HL-60 (cell line): Measurements from ENCODE around the gene DTX2.
"Not testable (repeated sequence)": the region's sequence is repeated elsewhere in the genome, so short reads cannot be mapped to it uniquely, and the experiment has no call there.

Experiments used
- CTCF ChIP-seq: IDR thresholded peaks from one replicate; pipeline ENCODE4 v1.5.1; 2011; ENCODE audit warnings: low read length, control low read depth, inconsistent platforms; ENCODE audit not compliant: insufficient read depth
- GABPA ChIP-seq: IDR thresholded peaks from 2 replicates; pipeline ENCODE4 v1.6.1; 2012; ENCODE audit warnings: low read depth
- POLR2AphosphoS5 ChIP-seq: IDR thresholded peaks from 2 replicates; pipeline ENCODE4 v1.6.1; 2012; ENCODE audit warnings: low read depth
- REST ChIP-seq: IDR thresholded peaks from 2 replicates; pipeline ENCODE4 v1.6.1; 2012; ENCODE audit warnings: low read depth; ENCODE audit not compliant: insufficient replicate concordance

DNA sequence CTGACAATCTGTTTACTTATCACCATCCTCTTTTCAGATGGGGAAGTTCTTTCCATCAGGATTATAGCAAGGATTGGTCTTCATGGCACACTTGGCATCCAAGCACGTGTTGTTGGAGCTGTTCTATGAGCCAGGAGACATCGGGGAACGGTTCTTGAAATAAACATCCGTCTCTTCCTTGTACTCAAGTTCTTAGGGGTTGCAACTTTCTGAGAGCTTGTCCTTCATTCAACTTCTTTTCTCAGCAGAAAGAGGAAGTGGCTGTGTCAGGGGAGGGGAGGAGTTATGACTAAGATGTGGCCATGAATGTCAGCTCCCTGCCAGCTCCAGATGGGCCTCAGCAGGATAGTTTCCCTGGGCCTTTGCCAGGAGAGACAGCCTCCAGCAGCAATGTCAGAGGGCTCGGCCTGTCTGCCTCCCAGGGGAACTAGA is 15.9 kb upstream of the DTX2 start:
- TF ChIP-seq CTCF, POLR2AphosphoS5, GABPA, REST: not testable (repeated sequence)
